HCT116 (cell line): Measurements from ENCODE around the gene FHIT. TPM values are rescaled to one million over a fixed set of nuclear protein-coding genes. Genes with fewer than 3 reads are reported as not detected.

ENCODE experiments used
- ATAC-seq: fragments of 200-7000 bp; cut with Tn5 transposase; 2 replicates; pipeline ENCODE4 v1.9.1; 2020; ENCODE audit warnings: mild to moderate bottlenecking, moderate library complexity
- BruUV-seq: library from RNA; stranded (reverse); fragments of 400-500 nt; replicated peaks from 2 replicates; lab custom pipeline; 2021; lab: Mats Ljungman, UMichigan
- CTCF ChIA-PET: fragments of 300-600 bp; sonication (Branson Sonifier 250); formaldehyde crosslinking; loops from one replicate; lab custom pipeline; 2021; ENCODE audit warnings: antibody characterized with exemption; lab: Charles Lee
- POLR2A ChIA-PET: fragments of 300-600, 350-600 bp; sonication (Branson Sonifier 250); formaldehyde crosslinking; loops from one replicate; lab custom pipeline; 2021; ENCODE audit warnings: antibody characterized with exemption; lab: Charles Lee
- RAD21 ChIA-PET, 2 experiments: fragments of 300-600 bp; sonication (Branson Sonifier 250); formaldehyde crosslinking; loops; one replicate each; lab custom pipeline; 2023; ENCODE audit warnings: low total read pairs in 2 of 2; ENCODE audit not compliant: uncharacterized antibody in 2 of 2, unreplicated experiment in 2 of 2, low non-redundant PET in 1 of 2; lab: Charles Lee
- DNase-seq: peaks from one replicate; pipeline ENCODE4 v3.0.0-alpha.2; 2010; ENCODE audit warnings: low read depth, low spot score
- H2AFZ ChIP-seq: fragments of 200-600 bp; shearing (Covaris generic), sonication (generic); 2 replicates; pipeline ENCODE4 v1.6.1; 2017; ENCODE audit warnings: low read depth, mixed run types, mixed read lengths, antibody characterized with exemption, low read length; ENCODE audit not compliant: poor library complexity, severe bottlenecking
- H3K27ac ChIP-seq: 2 replicates; pipeline ENCODE4 v1.5.1; 2012; ENCODE audit warnings: low read depth, low read length
- H3K27me3 ChIP-seq: fragments of 200-600 bp; sonication (generic); 2 replicates; pipeline ENCODE4 v1.6.1; 2016; ENCODE audit warnings: mixed run types, low read length, mixed read lengths; ENCODE audit not compliant: insufficient read depth
- H3K36me3 ChIP-seq, 2 experiments: fragments of 200-500 bp in 1 of 2; fragments of 200-600 bp in 1 of 2; sonication (Bioruptor generic) in 1 of 2; sonication (generic) in 1 of 2; 2 replicates each; pipeline versions ENCODE4 v1.5.1 to v1.6.1; 2014 to 2016; ENCODE audit warnings: low read length in 2 of 2, inconsistent platforms in 1 of 2, mixed read lengths in 1 of 2, mixed run types in 1 of 2; ENCODE audit not compliant: insufficient read depth in 2 of 2, control insufficient read depth in 1 of 2
- H3K4me1 ChIP-seq, 2 experiments: fragments of 200-600 bp in 1 of 2; sonication (generic) in 1 of 2; 2 replicates each; pipeline versions ENCODE4 v1.5.1 to v1.6.1; 2012 to 2017; ENCODE audit warnings: low read length in 2 of 2, inconsistent platforms in 1 of 2, mild to moderate bottlenecking in 1 of 2, mixed read lengths in 1 of 2, mixed run types in 1 of 2, moderate library complexity in 1 of 2; ENCODE audit not compliant: insufficient read depth in 2 of 2, control insufficient read depth in 1 of 2
- H3K4me2 ChIP-seq: fragments of 200-600 bp; sonication (generic); 2 replicates; pipeline ENCODE4 v1.6.1; 2017; ENCODE audit warnings: mixed run types, low read length, mixed read lengths
- H3K4me3 ChIP-seq, 2 experiments: fragments of 200-600 bp in 1 of 2; sonication (generic) in 1 of 2; replicated peaks in 1 of 2; 2 replicates each; pipeline ENCODE4 v1.5.1; 2011 to 2016; ENCODE audit warnings: low read length in 2 of 2, control low read depth in 1 of 2, low read depth in 1 of 2, mild to moderate bottlenecking in 1 of 2, mixed read lengths in 1 of 2, mixed run types in 1 of 2
- H3K79me2 ChIP-seq: fragments of 200-600 bp; sonication (generic); 2 replicates; pipeline ENCODE4 v1.6.1; 2017; ENCODE audit warnings: mild to moderate bottlenecking, mixed run types, low read length, moderate library complexity, mixed read lengths; ENCODE audit not compliant: insufficient read depth
- H3K9ac ChIP-seq: fragments of 200-600 bp; sonication (generic); 2 replicates; pipeline ENCODE4 v1.6.1; 2016; ENCODE audit warnings: low read length, mixed read lengths
- H3K9me2 ChIP-seq: fragments of 200-600 bp; sonication (generic), shearing (Covaris generic); 2 replicates; pipeline ENCODE4 v1.6.1; 2017; ENCODE audit warnings: mixed run types, mild to moderate bottlenecking, moderate library complexity; ENCODE audit not compliant: insufficient read depth
- H3K9me3 ChIP-seq, 2 experiments: fragments of 200-500 bp in 1 of 2; fragments of 200-600 bp in 1 of 2; sonication (Bioruptor generic) in 1 of 2; sonication (generic) in 1 of 2; 2 replicates each; pipeline ENCODE4 v1.6.1; 2014 to 2017; ENCODE audit warnings: low read length in 2 of 2, mixed read lengths in 2 of 2, inconsistent platforms in 1 of 2, low read depth in 1 of 2, mild to moderate bottlenecking in 1 of 2, mixed run types in 1 of 2, moderate library complexity in 1 of 2; ENCODE audit not compliant: control insufficient read depth in 1 of 2, insufficient read depth in 1 of 2
- H4K20me1 ChIP-seq: fragments of 200-600 bp; sonication (generic), shearing (Covaris generic); 2 replicates; pipeline ENCODE4 v1.6.1; 2017; ENCODE audit warnings: mixed run types, mild to moderate bottlenecking, moderate library complexity; ENCODE audit not compliant: insufficient read depth
- EZH2phosphoT487 ChIP-seq: fragments of 200-600 bp; IDR thresholded peaks from 2 replicates; pipeline ENCODE4 v1.6.1; 2018; ENCODE audit warnings: antibody characterized with exemption, borderline replicate concordance
- JUND ChIP-seq: IDR thresholded peaks from 2 replicates; pipeline ENCODE4 v1.6.1; 2012
- MAX ChIP-seq: IDR thresholded peaks from 2 replicates; pipeline ENCODE4 v1.6.1; 2012
- POLR2AphosphoS5 ChIP-seq: IDR thresholded peaks from 2 replicates; pipeline ENCODE4 v1.6.1; 2011; ENCODE audit warnings: mild to moderate bottlenecking, low read depth, low read length, moderate library complexity
- RAD21 ChIP-seq: IDR thresholded peaks from 2 replicates; pipeline ENCODE4 v1.6.1; 2012; ENCODE audit warnings: low read depth, mild to moderate bottlenecking
- REST ChIP-seq: IDR thresholded peaks from 2 replicates; pipeline ENCODE4 v1.6.1; 2012; ENCODE audit warnings: low read depth
- ZBTB33 ChIP-seq: IDR thresholded peaks from 2 replicates; pipeline ENCODE4 v1.6.1; 2011; ENCODE audit warnings: mild to moderate bottlenecking, low read length, moderate library complexity; ENCODE audit not compliant: insufficient replicate concordance; ENCODE audit errors: extremely low read depth
- intact Hi-C: fragments of 100-400 bp; cut with micrococcal nuclease; formaldehyde crosslinking; loops from 2 replicates; pipeline ENCODE4 v1.10.0; 2022
- total RNA-seq: library from RNA; stranded (reverse); gene quantifications from one replicate; pipeline ENCODE4 v1.2.1, GENCODE V29; 2021; ENCODE audit not compliant: unreplicated experiment
- TF ChIP-seq, protein P1 (sequence below), 3 experiments: fragments of 200-600 bp in 1 of 3; sonication (generic) in 1 of 3; IDR thresholded peaks in 2 of 3; conservative IDR thresholded peaks in 1 of 3; 2 replicates each; pipeline ENCODE4 v1.5.1; 2012 to 2017; ENCODE audit warnings: low read depth in 2 of 3, low read length in 2 of 3, antibody characterized with exemption in 1 of 3, borderline replicate concordance in 1 of 3, control low read depth in 1 of 3, mild to moderate bottlenecking in 1 of 3, mixed read lengths in 1 of 3, mixed run types in 1 of 3, moderate library complexity in 1 of 3; ENCODE audit not compliant: insufficient read depth in 1 of 3

FHIT gene
- total RNA-seq, 1 experiment from 2014 or later: 20.1 TPM

DNA sequence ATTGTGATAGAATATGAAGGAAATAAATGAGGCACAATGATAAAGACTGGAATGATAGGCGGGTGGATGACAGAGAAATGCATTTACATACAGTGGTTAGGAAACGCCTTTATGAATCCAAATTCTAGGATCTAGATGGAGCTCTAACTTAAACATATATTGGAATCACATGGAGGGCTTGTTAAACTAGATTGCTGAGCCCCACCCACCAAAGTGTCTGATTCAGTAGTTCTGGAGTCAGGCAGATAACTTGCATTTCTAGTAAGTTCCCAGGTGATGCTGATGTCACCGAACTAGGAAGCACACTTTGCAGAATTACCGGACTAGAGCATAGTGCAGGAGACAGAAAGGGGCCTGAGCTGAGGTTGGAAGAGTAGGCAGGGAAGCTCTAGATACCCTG, 837.2 kb downstream of the FHIT start:
- ATAC-seq (no peak), DNase-seq (no peak)
- Histone ChIP-seq H3K27me3 (no peaks in the 10 kb centered on the region), H3K4me1 (no peaks in the 10 kb centered on the region), H3K4me3 (no peak overlapping the region), H3K9me3 (no peaks in the 10 kb centered on the region), H3K9me2 (no peaks in the 10 kb centered on the region), H3K36me3 (no peaks in the 10 kb centered on the region), H4K20me1 (no peaks in the 10 kb centered on the region), H3K4me2 (no peak overlapping the region), H3K27ac (no peak overlapping the region), H3K9ac (no peak overlapping the region), H2AFZ (no peak overlapping the region), H3K79me2 (no peaks in the 10 kb centered on the region)
- no TSS peak for BruUV-seq
- POLR2A ChIA-PET: no interaction called here
- CTCF ChIA-PET: no interaction called here
- no peak for TF ChIP-seq RAD21
- no peak for TF ChIP-seq JUND
- no peak for TF ChIP-seq ZBTB33
- no peak for TF ChIP-seq MAX
- TF ChIP-seq, protein P1, sequence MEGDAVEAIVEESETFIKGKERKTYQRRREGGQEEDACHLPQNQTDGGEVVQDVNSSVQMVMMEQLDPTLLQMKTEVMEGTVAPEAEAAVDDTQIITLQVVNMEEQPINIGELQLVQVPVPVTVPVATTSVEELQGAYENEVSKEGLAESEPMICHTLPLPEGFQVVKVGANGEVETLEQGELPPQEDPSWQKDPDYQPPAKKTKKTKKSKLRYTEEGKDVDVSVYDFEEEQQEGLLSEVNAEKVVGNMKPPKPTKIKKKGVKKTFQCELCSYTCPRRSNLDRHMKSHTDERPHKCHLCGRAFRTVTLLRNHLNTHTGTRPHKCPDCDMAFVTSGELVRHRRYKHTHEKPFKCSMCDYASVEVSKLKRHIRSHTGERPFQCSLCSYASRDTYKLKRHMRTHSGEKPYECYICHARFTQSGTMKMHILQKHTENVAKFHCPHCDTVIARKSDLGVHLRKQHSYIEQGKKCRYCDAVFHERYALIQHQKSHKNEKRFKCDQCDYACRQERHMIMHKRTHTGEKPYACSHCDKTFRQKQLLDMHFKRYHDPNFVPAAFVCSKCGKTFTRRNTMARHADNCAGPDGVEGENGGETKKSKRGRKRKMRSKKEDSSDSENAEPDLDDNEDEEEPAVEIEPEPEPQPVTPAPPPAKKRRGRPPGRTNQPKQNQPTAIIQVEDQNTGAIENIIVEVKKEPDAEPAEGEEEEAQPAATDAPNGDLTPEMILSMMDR (IDR thresholded peaks at IDR 0.05 in 2 of 3, conservative IDR thresholded peaks at IDR 0.05 in 1 of 3; ENCODE audit: borderline replicate concordance in 1 of 3, insufficient read depth in 1 of 3, low read depth in 2 of 3, low read length in 2 of 3): no peak
- no peak for TF ChIP-seq EZH2phosphoT487
- no peak for TF ChIP-seq POLR2AphosphoS5
- TF ChIP-seq REST: no peak
- RAD21 ChIA-PET: no interaction called here
- intact Hi-C loops: no loop called here
